HT-29 (cell line): ENCODE data around the gene MAN1C1. TPM values are rescaled to one million over a fixed set of nuclear protein-coding genes. Genes with fewer than 3 reads are reported as not detected.

Experiments
- total RNA-seq: library from RNA; depleted of rRNA; stranded (reverse); fragments of >200 nt; shearing (Covaris generic); gene quantifications from 2 replicates; pipeline ENCODE4 v1.2.3, GENCODE V29; 2014; rRNA removed

MAN1C1 gene
- total RNA-seq, 1 experiment from 2014 or later = 0.28 TPM

Other genes starting within 250 kb of the MAN1C1 start
- not detected in 2 replicates for gene RHCE, start 196.0 kb upstream of the MAN1C1 start, total RNA-seq
- 6.3 TPM in 2 replicates for gene MACO1, start 185.9 kb upstream of the MAN1C1 start, total RNA-seq
- gene LDLRAP1, start 73.2 kb upstream of the MAN1C1 start, total RNA-seq = 12.4 and 17.2 TPM in 2 replicates
- 1.3 and 2.2 TPM in 2 replicates for gene SELENON, start 183.4 kb downstream of the MAN1C1 start, total RNA-seq
- gene MTFR1L, start 203.2 kb downstream of the MAN1C1 start, total RNA-seq = 13.6 and 22.0 TPM in 2 replicates
- 8.3 and 11.4 TPM in 2 replicates for gene AUNIP, start 242.7 kb downstream of the MAN1C1 start, total RNA-seq